IPS DF 6.9 (cell line): Measurements from ENCODE around the gene WAC.
"Not testable (repeated sequence)": the region's sequence is repeated elsewhere in the genome, so short reads cannot be mapped to it uniquely, and the experiment has no call there.

Experiments used
- DNase-seq: peaks from one replicate; pipeline ENCODE4 v3.0.0-alpha.2; 2013; ENCODE audit warnings: low read depth, low spot score
- H3K27ac ChIP-seq: one replicate; pipeline ENCODE4 v1.5.1; 2013; ENCODE audit warnings: low read length, control low read depth
- H3K27me3 ChIP-seq: 2 replicates; pipeline ENCODE4 v1.6.1; 2013; ENCODE audit warnings: mild to moderate bottlenecking, low read length; ENCODE audit not compliant: control insufficient read depth, insufficient read depth
- H3K36me3 ChIP-seq: 2 replicates; pipeline ENCODE4 v1.6.1; 2013; ENCODE audit warnings: low read length; ENCODE audit not compliant: control insufficient read depth, insufficient read depth
- H3K4me1 ChIP-seq: 2 replicates; pipeline ENCODE4 v1.6.1; 2013; ENCODE audit warnings: low read length; ENCODE audit not compliant: control insufficient read depth, insufficient read depth
- H3K4me3 ChIP-seq: 2 replicates; pipeline ENCODE4 v1.5.1; 2013; ENCODE audit warnings: mild to moderate bottlenecking, low read length
- H3K9me3 ChIP-seq: 2 replicates; pipeline ENCODE4 v1.6.1; 2013; ENCODE audit warnings: low read length, inconsistent platforms; ENCODE audit not compliant: control insufficient read depth, insufficient read depth
- WGBS: extraction: QIAGEN DNeasy Blood & Tissue Kit; methylation state at CpG from one replicate; pipeline ENCODE4 v1.1.7; 2013; ENCODE audit warnings: mixed read lengths, missing lambda C conversion rate; ENCODE audit not compliant: insufficient read length, insufficient coverage; 5-methylcytosine and 5-hydroxymethylcytosine counted together

WAC gene

GRCh38 chr10:28604567-28605536, 71.9 kb downstream of the WAC start:
- H3K4me1 ChIP-seq: no peaks in the 10 kb centered on the region
- H3K36me3 ChIP-seq: no peaks in the 10 kb centered on the region
- H3K27me3 ChIP-seq: no peaks in the 10 kb centered on the region
- no peak overlapping the region for H3K27ac ChIP-seq
- no peak for DNase-seq
- H3K9me3 ChIP-seq: no peaks in the 10 kb centered on the region
- no CpG with 5 or more reads among the region's 12 CpGs for WGBS
- H3K4me3 ChIP-seq: no peak overlapping the region

- no CpG with 5 or more reads among the region's 2 CpGs for WGBS
- no peak for DNase-seq
- Histone ChIP-seq H3K4me3 (no peak overlapping the region), H3K4me1 (no peaks in the 10 kb centered on the region), H3K27ac (no peak overlapping the region), H3K36me3 (peaks cover 5% of the 10 kb centered on the region; the same call in 1 of the 2 replicates), H3K9me3 (no peaks in the 10 kb centered on the region), H3K27me3 (no peaks in the 10 kb centered on the region)
Measured at GRCh38 chr10:28606568-28606967, 73.7 kb downstream of the WAC start.

- H3K27ac ChIP-seq, H3K9me3 ChIP-seq, H3K4me3 ChIP-seq, H3K4me1 ChIP-seq, H3K27me3 ChIP-seq, DNase-seq: not testable (repeated sequence)
- WGBS: no CpG with 5 or more reads among the region's 3 CpGs
- H3K36me3 ChIP-seq: peaks cover 15% of the 10 kb centered on the region; the same call in 1 of the 2 replicates
Measured at GRCh38 chr10:28609636-28610035, 76.7 kb downstream of the WAC start.

- no peaks in the 10 kb centered on the region for H3K4me1 ChIP-seq
- DNase-seq: no peak
Measured at GRCh38 chr10:28612877-28613276, 80.0 kb downstream of the WAC start.

GRCh38 chr10:28616514-28616913, 83.6 kb downstream of the WAC start:
- DNase-seq: no peak
- no peaks in the 10 kb centered on the region for H3K4me1 ChIP-seq
- no CpG with 5 or more reads among the region's 2 CpGs for WGBS
- no peaks in the 10 kb centered on the region for H3K9me3 ChIP-seq
- no peaks in the 10 kb centered on the region for H3K27me3 ChIP-seq
- H3K27ac ChIP-seq: no peak overlapping the region
- peaks cover 15% of the 10 kb centered on the region; the same call in 1 of the 2 replicates for H3K36me3 ChIP-seq
- no peak overlapping the region for H3K4me3 ChIP-seq

More at GRCh38 chr10:28612877-28613276, 80.0 kb downstream of the WAC start:
- WGBS: no CpG with 5 or more reads among the region's 6 CpGs
- Histone ChIP-seq H3K4me3 (no peak overlapping the region), H3K36me3 (peaks cover 20% of the 10 kb centered on the region; the same call in 1 of the 2 replicates), H3K9me3 (no peaks in the 10 kb centered on the region), H3K27me3 (no peaks in the 10 kb centered on the region), H3K27ac (no peak overlapping the region)

DNA sequence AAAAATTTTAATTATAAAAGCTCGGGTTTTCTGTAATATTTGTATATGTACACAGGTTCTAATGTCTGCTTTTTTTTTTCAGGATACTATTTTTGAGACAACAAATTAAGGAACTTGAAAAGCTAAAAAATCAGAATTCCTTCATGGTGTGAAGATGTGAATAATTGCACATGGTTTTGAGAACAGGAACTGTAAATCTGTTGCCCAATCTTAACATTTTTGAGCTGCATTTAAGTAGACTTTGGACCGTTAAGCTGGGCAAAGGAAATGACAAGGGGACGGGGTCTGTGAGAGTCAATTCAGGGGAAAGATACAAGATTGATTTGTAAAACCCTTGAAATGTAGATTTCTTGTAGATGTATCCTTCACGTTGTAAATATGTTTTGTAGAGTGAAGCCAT, 86.5 kb downstream of the WAC start:
- Histone ChIP-seq H3K9me3 (no peaks in the 10 kb centered on the region), H3K4me1 (no peaks in the 10 kb centered on the region), H3K27me3 (no peaks in the 10 kb centered on the region), H3K4me3 (no peak overlapping the region), H3K36me3 (peaks cover 6% of the 10 kb centered on the region; the same call in 1 of the 2 replicates), H3K27ac (no peak overlapping the region)
- no peak for DNase-seq
- no CpG with 5 or more reads among the region's 4 CpGs for WGBS

GRCh38 chr10:28620251-28620650, 87.3 kb downstream of the WAC start:
- DNase-seq: no peak
- WGBS: no CpG with 5 or more reads among the region's 2 CpGs
- Histone ChIP-seq H3K4me3 (no peak overlapping the region), H3K9me3 (no peaks in the 10 kb centered on the region), H3K4me1 (no peaks in the 10 kb centered on the region), H3K27me3 (no peaks in the 10 kb centered on the region), H3K27ac (no peak overlapping the region), H3K36me3 (peaks cover 5% of the 10 kb centered on the region; the same call in 1 of the 2 replicates)

DNA sequence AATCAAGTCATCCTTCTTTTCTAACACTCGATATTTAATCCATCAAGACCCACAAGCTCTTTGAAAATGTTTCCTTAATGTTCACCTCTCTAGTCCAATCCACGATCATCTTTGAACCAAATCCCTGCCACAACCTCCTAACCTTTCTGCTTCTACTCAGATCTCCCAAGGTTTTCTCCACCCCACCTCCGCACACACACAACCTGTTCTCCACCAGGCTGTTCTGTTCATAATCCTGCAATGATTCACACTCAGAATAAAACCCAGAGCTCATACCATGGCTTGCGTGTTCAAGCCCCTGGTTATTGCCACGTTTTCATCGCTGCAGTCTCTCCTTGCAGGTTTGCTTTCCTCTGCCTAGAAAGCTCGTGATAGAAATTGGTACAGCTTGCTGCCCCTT, 90.6 kb downstream of the WAC start:
- 100% methylated on average over 1 of the region's 7 CpGs for WGBS
- H3K36me3 ChIP-seq: no peaks in the 10 kb centered on the region; the same call in 1 of the 2 replicates
- no peak overlapping the region for H3K4me3 ChIP-seq
- H3K27ac ChIP-seq: no peak overlapping the region
- H3K9me3 ChIP-seq: no peaks in the 10 kb centered on the region
- no peaks in the 10 kb centered on the region for H3K27me3 ChIP-seq
- DNase-seq: no peak
- H3K4me1 ChIP-seq: no peaks in the 10 kb centered on the region

GRCh38 chr10:28624351-28624750, 91.4 kb downstream of the WAC start:
- H3K36me3 ChIP-seq: no peaks in the 10 kb centered on the region; the same call in 1 of the 2 replicates
- no peaks in the 10 kb centered on the region for H3K27me3 ChIP-seq
- H3K9me3 ChIP-seq: no peaks in the 10 kb centered on the region
- no CpG with 5 or more reads among the region's 3 CpGs for WGBS
- no peak for DNase-seq
- no peak overlapping the region for H3K4me3 ChIP-seq
- no peak overlapping the region for H3K27ac ChIP-seq
- H3K4me1 ChIP-seq: no peaks in the 10 kb centered on the region

DNA sequence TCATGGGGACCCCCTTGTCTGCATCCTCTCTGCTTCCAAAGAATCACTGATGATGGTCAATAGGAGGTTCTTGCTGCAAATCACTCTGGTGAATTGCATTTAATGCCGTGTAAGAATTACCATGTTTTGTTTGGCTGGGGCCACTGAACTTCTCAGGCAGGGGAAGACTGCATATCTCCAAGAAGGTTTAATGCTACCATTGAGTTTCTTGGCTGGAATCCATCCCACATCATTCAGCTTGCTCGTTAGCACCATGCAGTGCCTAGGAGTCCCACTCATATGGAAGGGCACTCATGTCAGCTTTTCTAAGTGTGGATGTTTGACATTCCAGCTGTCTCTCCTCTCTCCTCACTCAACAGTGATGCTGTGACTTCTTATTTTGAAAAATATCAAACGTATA, 94.2 kb downstream of the WAC start:
- Histone ChIP-seq H3K4me3 (no peak overlapping the region), H3K36me3 (no peaks in the 10 kb centered on the region), H3K27ac (no peak overlapping the region), H3K4me1 (no peaks in the 10 kb centered on the region), H3K9me3 (no peaks in the 10 kb centered on the region), H3K27me3 (no peaks in the 10 kb centered on the region)
- no CpG with 5 or more reads among the region's 3 CpGs for whole genome bisulfite sequencing
- DNase-seq: no peak
